Neuronal stem cell (in vitro differentiated cells): ENCODE measurements around the gene ZNF423.

Source experiments
- DNase-seq: peaks from one replicate; pipeline ENCODE4 v3.0.0-alpha.2; 2013; ENCODE audit warnings: low spot score
- H2AFZ ChIP-seq: one replicate; pipeline ENCODE4 v1.6.1; 2013; ENCODE audit warnings: mild to moderate bottlenecking, low read length, inconsistent platforms
- H2AK5ac ChIP-seq: 2 replicates; pipeline ENCODE4 v1.6.1; 2013; ENCODE audit warnings: low read depth, mild to moderate bottlenecking, inconsistent platforms, low read length, moderate library complexity, mixed read lengths
- H2BK120ac ChIP-seq: 2 replicates; pipeline ENCODE4 v1.6.1; 2013; ENCODE audit warnings: low read depth, mild to moderate bottlenecking, inconsistent platforms, low read length, moderate library complexity, mixed read lengths
- H2BK12ac ChIP-seq: one replicate; pipeline ENCODE4 v1.6.1; 2013; ENCODE audit warnings: low read length, inconsistent platforms
- H2BK15ac ChIP-seq: 2 replicates; pipeline ENCODE4 v1.6.1; 2013; ENCODE audit warnings: mild to moderate bottlenecking, low read length, inconsistent platforms, mixed read lengths
- H2BK5ac ChIP-seq: one replicate; pipeline ENCODE4 v1.6.1; 2013; ENCODE audit warnings: inconsistent platforms, mild to moderate bottlenecking, low read length, moderate library complexity
- H3K14ac ChIP-seq: one replicate; pipeline ENCODE4 v1.6.1; 2013; ENCODE audit warnings: low read length, inconsistent platforms
- H3K18ac ChIP-seq: 2 replicates; pipeline ENCODE4 v1.6.1; 2013; ENCODE audit warnings: low read length, inconsistent platforms
- H3K23ac ChIP-seq: 2 replicates; pipeline ENCODE4 v1.6.1; 2013; ENCODE audit warnings: low read depth, mild to moderate bottlenecking, mixed read lengths, low read length, inconsistent platforms; ENCODE audit not compliant: poor library complexity
- H3K27ac ChIP-seq: replicated peaks from 3 replicates; pipeline ENCODE4 v1.5.1; 2013; ENCODE audit warnings: low read length, inconsistent platforms
- H3K27me3 ChIP-seq, 3 experiments: 2 replicates each; pipeline ENCODE4 v1.6.1; 2013; ENCODE audit warnings: low read length in 3 of 3, mild to moderate bottlenecking in 2 of 3, inconsistent platforms in 1 of 3, low read depth in 1 of 3, mixed read lengths in 1 of 3, moderate library complexity in 1 of 3; ENCODE audit not compliant: control insufficient read depth in 3 of 3, insufficient read depth in 3 of 3
- H3K36me3 ChIP-seq, 2 donors: replicated peaks in 1 of 2; 2 replicates each; pipeline ENCODE4 v1.6.1; 2013; ENCODE audit warnings: low read length in 2 of 2; ENCODE audit not compliant: control insufficient read depth in 2 of 2, insufficient read depth in 2 of 2
- H3K4ac ChIP-seq: 2 replicates; pipeline ENCODE4 v1.6.1; 2013; ENCODE audit warnings: inconsistent platforms, mild to moderate bottlenecking, low read length, moderate library complexity
- H3K4me1 ChIP-seq, 2 donors: 1 replicate in 1 of 2; 2 replicates in 1 of 2; pipeline ENCODE4 v1.6.1; 2013; ENCODE audit warnings: low read length in 2 of 2, low read depth in 1 of 2; ENCODE audit not compliant: control insufficient read depth in 2 of 2, insufficient read depth in 1 of 2
- H3K4me2 ChIP-seq: one replicate; pipeline ENCODE4 v1.6.1; 2013; ENCODE audit warnings: mild to moderate bottlenecking, low read length, inconsistent platforms; ENCODE audit not compliant: insufficient read depth, poor library complexity, severe bottlenecking
- H3K4me3 ChIP-seq, 2 donors: 2 replicates each; pipeline ENCODE4 v1.5.1; 2013; ENCODE audit warnings: low read length in 2 of 2, mild to moderate bottlenecking in 2 of 2, inconsistent platforms in 1 of 2, moderate library complexity in 1 of 2
- H3K79me1 ChIP-seq: one replicate; pipeline ENCODE4 v1.6.1; 2013; ENCODE audit warnings: low read depth, mild to moderate bottlenecking, inconsistent platforms, low read length, moderate library complexity
- H3K9ac ChIP-seq: one replicate; pipeline ENCODE4 v1.6.1; 2013; ENCODE audit warnings: mild to moderate bottlenecking, low read depth, low read length, inconsistent platforms; ENCODE audit not compliant: poor library complexity
- H3K9me3 ChIP-seq, 2 donors: replicated peaks in 1 of 2; 2 replicates each; pipeline versions ENCODE3 to v1.6.1; 2013; ENCODE audit warnings: low read length in 2 of 2, mild to moderate bottlenecking in 2 of 2, inconsistent platforms in 1 of 2, low read depth in 1 of 2, mixed read lengths in 1 of 2, moderate library complexity in 1 of 2; ENCODE audit not compliant: control insufficient read depth in 2 of 2, insufficient read depth in 1 of 2
- H4K8ac ChIP-seq: one replicate; pipeline ENCODE4 v1.6.1; 2013; ENCODE audit warnings: low read depth, mild to moderate bottlenecking, inconsistent platforms, low read length, moderate library complexity
- H4K91ac ChIP-seq: one replicate; pipeline ENCODE4 v1.6.1; 2013; ENCODE audit warnings: low read length, low read depth, mild to moderate bottlenecking, inconsistent platforms; ENCODE audit not compliant: poor library complexity
- WGBS, 2 donors: extraction: QIAGEN DNeasy Blood & Tissue Kit; methylation state at CpG; one replicate each; pipeline ENCODE4 v1.1.7; 2013; ENCODE audit warnings: missing lambda C conversion rate in 2 of 2, mixed read lengths in 1 of 2; ENCODE audit not compliant: insufficient read length in 2 of 2, insufficient replicate concordance in 1 of 2; ENCODE audit errors: extremely low coverage in 2 of 2; 5-methylcytosine and 5-hydroxymethylcytosine counted together

ZNF423 gene

DNA sequence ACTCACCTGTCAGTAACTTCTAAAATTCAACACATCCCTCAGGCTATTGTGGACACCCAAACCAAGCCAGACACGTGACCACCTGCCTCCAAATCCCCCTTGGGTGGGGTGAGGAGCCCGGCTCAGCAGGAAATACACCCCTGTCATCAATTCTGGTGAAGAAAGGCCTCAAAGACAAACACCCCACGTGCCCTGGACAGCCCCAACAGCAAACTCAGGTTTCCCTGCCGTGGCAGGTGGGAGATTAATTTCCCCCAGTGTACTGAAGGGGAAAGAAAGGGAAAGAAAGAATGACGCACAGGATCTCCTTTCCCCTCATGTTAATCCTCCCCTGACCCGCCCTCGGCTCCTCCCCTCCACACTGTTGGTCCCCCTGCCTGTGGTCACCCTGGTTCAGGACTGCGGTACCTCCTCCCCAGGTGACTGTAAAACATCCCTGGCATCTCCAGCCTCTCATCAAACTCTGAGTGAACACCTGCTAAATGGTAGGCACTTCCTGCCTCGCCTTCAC is 98.3 kb downstream of the ZNF423 start:
- Histone ChIP-seq H3K4me2 (no peak overlapping the region), H3K79me1 (peaks cover 10% of the 10 kb centered on the region), H2BK5ac (no peak overlapping the region), H3K27ac (no peak overlapping the region), H3K23ac (no peak overlapping the region), H2AK5ac (peak overlapping the region; percentile 40), H4K8ac (no peak overlapping the region), H3K4ac (no peak overlapping the region), H3K4me3 (no peak overlapping the region), H3K14ac (no peak overlapping the region), H2BK15ac (no peak overlapping the region), H3K4me1 (peaks cover 34 to 35% of the 10 kb centered on the region in 2 donors), H3K36me3 (no peaks in the 10 kb centered on the region), H3K9ac (no peak overlapping the region), H2AFZ (no peak overlapping the region), H2BK120ac (no peak overlapping the region), H3K27me3 (no peaks in the 10 kb centered on the region), H3K9me3 (no peaks in the 10 kb centered on the region), H3K18ac (peak overlapping the region; percentile 23), H4K91ac (no peak overlapping the region), H2BK12ac (no peak overlapping the region)
- DNase-seq, result no peak
- WGBS, 2 donors, result no CpG with 5 or more reads among the region's 9 CpGs

DNA sequence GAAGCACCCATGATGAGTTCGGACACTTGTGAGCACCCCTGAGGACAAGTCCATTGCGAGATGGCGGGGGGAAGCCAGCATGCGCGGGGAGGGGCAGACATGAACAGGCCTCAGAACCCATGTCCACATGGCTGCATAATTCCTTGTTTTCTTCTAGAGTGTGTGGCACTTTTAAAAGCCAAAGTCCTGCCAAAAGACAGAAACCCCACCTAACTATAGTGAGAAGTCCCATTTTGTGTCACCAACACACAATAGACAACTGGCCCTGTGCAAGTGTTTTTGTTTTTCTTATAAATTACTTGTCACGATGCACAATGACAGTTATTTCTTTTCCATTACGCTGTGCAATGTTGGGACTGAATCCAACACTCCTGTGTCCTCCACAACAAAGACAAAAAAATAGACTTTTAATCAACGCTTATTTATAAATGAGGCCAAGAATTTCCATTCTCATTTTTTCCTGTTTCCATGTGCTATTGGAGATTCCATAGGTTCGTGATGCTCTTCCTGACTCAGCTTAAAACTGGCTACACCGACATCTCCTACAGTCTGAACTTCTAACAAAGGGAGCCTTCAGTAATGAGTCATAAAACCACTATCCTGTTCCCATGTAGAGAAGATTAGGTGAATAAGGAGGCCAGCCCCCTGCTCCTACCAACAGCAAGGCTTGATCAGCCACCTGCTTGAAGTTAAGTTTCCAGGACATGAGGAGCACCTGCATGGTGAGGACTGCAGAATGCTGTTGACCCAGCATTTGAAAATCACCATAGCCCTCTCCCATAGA is 98.9 kb downstream of the ZNF423 start:
- no peak overlapping the region for H2BK120ac ChIP-seq
- no peak overlapping the region for H3K4me2 ChIP-seq
- H3K4ac ChIP-seq, result no peak overlapping the region
- peaks cover 34 to 35% of the 10 kb centered on the region in 2 donors for H3K4me1 ChIP-seq
- H3K23ac ChIP-seq, result no peak overlapping the region
- H2BK5ac ChIP-seq, result no peak overlapping the region
- H3K9ac ChIP-seq, result no peak overlapping the region
- no peak overlapping the region for H2BK15ac ChIP-seq
- no peak overlapping the region for H4K91ac ChIP-seq
- no peaks in the 10 kb centered on the region for H3K9me3 ChIP-seq
- H3K79me1 ChIP-seq, result peaks cover 10% of the 10 kb centered on the region
- H3K27ac ChIP-seq, result no peak overlapping the region
- no CpG with 5 or more reads among the region's 10 CpGs for WGBS, 2 donors
- no peak overlapping the region for H4K8ac ChIP-seq
- H3K36me3 ChIP-seq, result no peaks in the 10 kb centered on the region
- DNase-seq, result no peak
- H3K18ac ChIP-seq, result peak overlapping the region; percentile 23
- no peak overlapping the region for H2BK12ac ChIP-seq
- H3K27me3 ChIP-seq, result no peaks in the 10 kb centered on the region
- no peak overlapping the region for H3K14ac ChIP-seq
- no peak overlapping the region for H2AFZ ChIP-seq
- peak overlapping the region; percentile 40 for H2AK5ac ChIP-seq
- no peak overlapping the region for H3K4me3 ChIP-seq

DNA sequence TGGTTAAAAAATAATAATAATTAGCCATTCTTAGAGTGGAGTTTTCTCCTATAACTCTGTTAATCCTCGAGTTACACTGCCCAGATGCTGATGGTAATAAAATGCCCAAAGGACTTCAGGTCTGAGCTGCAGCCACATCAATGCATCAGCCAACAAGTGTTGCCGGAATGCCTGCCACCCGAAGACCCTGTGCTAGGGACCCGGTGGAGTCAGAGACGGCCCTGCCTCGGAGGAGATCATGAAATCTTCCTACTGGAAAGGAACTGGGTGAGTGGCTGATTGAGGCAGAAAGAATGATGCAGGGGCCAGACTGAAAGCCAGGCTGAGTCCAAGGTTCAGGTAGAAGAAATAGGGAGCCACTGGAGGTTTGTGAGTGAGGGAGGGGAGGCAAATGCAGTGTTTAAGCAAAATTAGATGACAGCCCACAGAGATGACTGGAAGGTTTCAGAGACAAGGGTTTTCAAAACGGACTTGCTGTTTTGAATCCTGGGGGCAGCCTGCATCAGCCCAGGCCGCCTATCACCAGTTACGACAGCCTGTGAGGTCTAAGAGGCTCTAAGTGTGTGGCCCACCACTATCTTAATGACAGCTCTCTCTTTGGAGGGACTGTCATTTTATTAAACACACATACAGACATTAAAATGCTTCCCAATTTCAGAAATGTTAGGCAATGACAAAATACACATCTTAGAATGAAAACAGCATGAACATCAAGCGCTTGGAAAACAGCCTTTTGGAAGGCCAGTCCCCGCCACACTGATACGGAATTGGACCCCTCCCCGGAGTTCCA is 100.0 kb downstream of the ZNF423 start:
- Histone ChIP-seq H2AFZ (no peak overlapping the region), H3K4me3 (no peak overlapping the region), H4K91ac (no peak overlapping the region), H3K4me1 (peaks cover 34 to 36% of the 10 kb centered on the region in 2 donors), H4K8ac (no peak overlapping the region), H3K9me3 (no peaks in the 10 kb centered on the region), H3K79me1 (peaks cover 14% of the 10 kb centered on the region), H3K9ac (no peak overlapping the region), H3K4ac (no peak overlapping the region), H3K36me3 (no peaks in the 10 kb centered on the region), H3K27me3 (no peaks in the 10 kb centered on the region), H2BK120ac (no peak overlapping the region), H3K4me2 (no peak overlapping the region), H3K23ac (no peak overlapping the region), H2BK5ac (no peak overlapping the region), H2BK12ac (no peak overlapping the region), H3K14ac (peak overlapping the region; percentile 43), H3K27ac (no peak overlapping the region), H2AK5ac (peak overlapping the region; percentile 51), H3K18ac (peak overlapping the region; percentile 41), H2BK15ac (peak overlapping the region; percentile 84)
- DNase-seq, result no peak
- no CpG with 5 or more reads among the region's 13 CpGs for WGBS, 2 donors

DNA sequence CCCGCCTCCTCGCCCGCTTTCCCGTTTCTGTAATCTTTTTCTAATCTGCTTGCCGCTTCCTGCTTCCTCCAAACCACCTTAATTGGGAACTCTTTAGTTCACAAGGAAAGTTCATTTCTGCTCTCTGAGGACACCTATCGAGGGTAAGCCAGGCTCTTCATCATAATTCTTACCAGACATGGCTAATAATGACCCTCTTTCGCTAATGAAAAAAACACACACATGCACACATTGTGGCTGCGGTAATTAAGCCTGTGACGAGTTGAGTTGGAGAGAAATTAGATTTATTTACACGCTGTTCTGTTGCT is 100.6 kb downstream of the ZNF423 start:
- no peaks in the 10 kb centered on the region for H3K27me3 ChIP-seq
- peak overlapping the region; percentile 27 for H2AFZ ChIP-seq
- H3K9ac ChIP-seq, result no peak overlapping the region
- H3K9me3 ChIP-seq, result no peaks in the 10 kb centered on the region
- H3K14ac ChIP-seq, result no peak overlapping the region
- no peak overlapping the region for H3K4me3 ChIP-seq
- H3K4me1 ChIP-seq, result peaks cover 40 to 42% of the 10 kb centered on the region in 2 donors
- H3K23ac ChIP-seq, result no peak overlapping the region
- peak overlapping the region; percentile 50 for H3K4me2 ChIP-seq
- H4K91ac ChIP-seq, result no peak overlapping the region
- H3K4ac ChIP-seq, result no peak overlapping the region
- no peaks in the 10 kb centered on the region for H3K36me3 ChIP-seq
- H3K79me1 ChIP-seq, result peaks cover 10% of the 10 kb centered on the region
- H2BK12ac ChIP-seq, result no peak overlapping the region
- no peak overlapping the region for H2BK120ac ChIP-seq
- no peak overlapping the region for H4K8ac ChIP-seq
- DNase-seq, result peak; percentile 64
- H3K18ac ChIP-seq, result no peak overlapping the region
- WGBS, 2 donors, result no CpG with 5 or more reads among the region's 10 CpGs
- no peak overlapping the region for H2BK5ac ChIP-seq
- no peak overlapping the region for H2BK15ac ChIP-seq
- H2AK5ac ChIP-seq, result no peak overlapping the region
- H3K27ac ChIP-seq, result peak overlapping the region; percentile 85
